ENCODE data around the gene TMEM203.

DNA sequence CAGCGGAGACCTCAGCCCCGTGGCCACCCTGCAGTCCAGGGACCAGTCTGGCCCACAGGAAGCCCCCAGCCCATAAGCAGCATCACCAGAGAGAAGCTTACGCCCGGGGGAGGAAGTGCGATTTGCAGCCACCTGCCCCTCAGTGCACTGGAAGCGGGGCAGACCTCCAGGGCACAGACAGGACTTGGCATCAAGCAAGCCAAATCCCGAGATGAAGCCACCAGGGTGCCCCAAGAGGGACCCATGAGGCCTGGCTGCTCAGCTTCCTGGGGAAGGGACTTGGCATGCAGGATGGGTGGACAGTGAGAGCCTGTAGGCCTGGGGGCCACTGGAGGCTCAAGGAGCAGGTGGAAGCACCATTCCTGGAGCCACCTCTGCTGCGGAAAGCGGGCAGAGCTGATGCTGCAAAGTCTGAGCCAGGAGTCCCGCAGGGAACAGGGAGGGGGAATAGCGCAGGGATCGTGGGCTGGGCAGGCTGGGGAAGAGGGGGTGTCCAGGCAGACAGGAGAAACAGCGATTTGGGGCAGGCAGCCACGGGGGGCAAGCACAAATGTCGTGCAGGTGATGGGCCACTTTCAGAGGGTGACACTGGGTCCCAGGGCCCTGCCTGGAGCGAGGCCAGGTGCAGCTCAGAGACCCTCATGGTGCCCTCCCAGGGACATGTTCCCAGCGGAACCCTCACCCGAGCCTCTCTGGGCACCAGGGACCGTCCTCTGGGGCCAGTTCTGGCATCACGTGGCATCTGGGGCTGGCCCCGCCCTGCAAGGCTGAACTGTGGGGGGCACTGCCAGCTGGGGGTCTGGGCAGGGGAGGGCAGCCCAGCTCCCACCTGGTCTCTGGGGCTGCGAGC is 38.8 kb downstream of the TMEM203 start:
- no peak for TF ChIP-seq EZH2 (IDR thresholded peaks at IDR 0.05; ENCODE audit: low read depth, unreplicated experiment)
- TF ChIP-seq, protein P1, sequence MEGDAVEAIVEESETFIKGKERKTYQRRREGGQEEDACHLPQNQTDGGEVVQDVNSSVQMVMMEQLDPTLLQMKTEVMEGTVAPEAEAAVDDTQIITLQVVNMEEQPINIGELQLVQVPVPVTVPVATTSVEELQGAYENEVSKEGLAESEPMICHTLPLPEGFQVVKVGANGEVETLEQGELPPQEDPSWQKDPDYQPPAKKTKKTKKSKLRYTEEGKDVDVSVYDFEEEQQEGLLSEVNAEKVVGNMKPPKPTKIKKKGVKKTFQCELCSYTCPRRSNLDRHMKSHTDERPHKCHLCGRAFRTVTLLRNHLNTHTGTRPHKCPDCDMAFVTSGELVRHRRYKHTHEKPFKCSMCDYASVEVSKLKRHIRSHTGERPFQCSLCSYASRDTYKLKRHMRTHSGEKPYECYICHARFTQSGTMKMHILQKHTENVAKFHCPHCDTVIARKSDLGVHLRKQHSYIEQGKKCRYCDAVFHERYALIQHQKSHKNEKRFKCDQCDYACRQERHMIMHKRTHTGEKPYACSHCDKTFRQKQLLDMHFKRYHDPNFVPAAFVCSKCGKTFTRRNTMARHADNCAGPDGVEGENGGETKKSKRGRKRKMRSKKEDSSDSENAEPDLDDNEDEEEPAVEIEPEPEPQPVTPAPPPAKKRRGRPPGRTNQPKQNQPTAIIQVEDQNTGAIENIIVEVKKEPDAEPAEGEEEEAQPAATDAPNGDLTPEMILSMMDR (conservative IDR thresholded peaks at IDR 0.05; ENCODE audit: low read depth in 2 of 2) = no peak
- no peak for TF ChIP-seq EZH2phosphoT487 (IDR thresholded peaks at IDR 0.05; ENCODE audit: unreplicated experiment)
- TF ChIP-seq POLR2AphosphoS5 (IDR thresholded peaks at IDR 0.05; ENCODE audit: low read depth) = no peak
- no peak for TF ChIP-seq REST (IDR thresholded peaks at IDR 0.05; ENCODE audit: unreplicated experiment)
- TF ChIP-seq CREB1 (CRISPR knock-in tag; IDR thresholded peaks at IDR 0.05; ENCODE audit: low read depth) = no peak
- TF ChIP-seq ZNF114 (CRISPR knock-in tag; IDR thresholded peaks at IDR 0.05) = no peak
- TF ChIP-seq STAT1 (IDR thresholded peaks at IDR 0.05; ENCODE audit: unreplicated experiment) = no peak
- no peak for TF ChIP-seq ZNF462 (CRISPR knock-in tag; IDR thresholded peaks at IDR 0.05)
- no peak for TF ChIP-seq NANOG (IDR thresholded peaks at IDR 0.05; ENCODE audit: borderline replicate concordance)
- no peak for TF ChIP-seq JUNB (IDR thresholded peaks at IDR 0.05; ENCODE audit: unreplicated experiment)
- TF ChIP-seq, protein P2, sequence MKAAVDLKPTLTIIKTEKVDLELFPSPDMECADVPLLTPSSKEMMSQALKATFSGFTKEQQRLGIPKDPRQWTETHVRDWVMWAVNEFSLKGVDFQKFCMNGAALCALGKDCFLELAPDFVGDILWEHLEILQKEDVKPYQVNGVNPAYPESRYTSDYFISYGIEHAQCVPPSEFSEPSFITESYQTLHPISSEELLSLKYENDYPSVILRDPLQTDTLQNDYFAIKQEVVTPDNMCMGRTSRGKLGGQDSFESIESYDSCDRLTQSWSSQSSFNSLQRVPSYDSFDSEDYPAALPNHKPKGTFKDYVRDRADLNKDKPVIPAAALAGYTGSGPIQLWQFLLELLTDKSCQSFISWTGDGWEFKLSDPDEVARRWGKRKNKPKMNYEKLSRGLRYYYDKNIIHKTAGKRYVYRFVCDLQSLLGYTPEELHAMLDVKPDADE (IDR thresholded peaks at IDR 0.05) = no peak
